GM18861 (cell line): Measurements from ENCODE around the gene NPVF.

Experiments
- ATAC-seq: cut with Tn5 transposase; IDR thresholded peaks from one replicate; pipeline ENCODE4 v1.9.1; 2021; ENCODE audit not compliant: unreplicated experiment

The NPVF gene

GRCh38 chr7:25228386-25228785 is at the start of gene NPVF:
Gene NPVF (minus strand): TSS chr7:25228486. CDS start chr7:25228439, 47 bp downstream.
- no peak for ATAC-seq

- ATAC-seq, result no peak
These were observed 44.0 kb upstream of the NPVF start for GRCh38 chr7:25272265-25272664.

- ATAC-seq, result no peak
These were observed 35.1 kb upstream of the NPVF start for GRCh38 chr7:25263337-25263736.

- no peak for ATAC-seq
These were observed 34.3 kb upstream of the NPVF start for GRCh38 chr7:25262586-25262985.

- no peak for ATAC-seq
These were observed 33.4 kb upstream of the NPVF start for GRCh38 chr7:25261545-25262140.

GRCh38 chr7:25260862-25261494 is 32.7 kb upstream of the NPVF start:
- peak; percentile 80 for ATAC-seq

GRCh38 chr7:25259487-25260243 is 31.4 kb upstream of the NPVF start:
- peak; percentile 57 for ATAC-seq

GRCh38 chr7:25256333-25256819 is 28.1 kb upstream of the NPVF start:
- ATAC-seq, result no peak

GRCh38 chr7:25255611-25256332 is 27.5 kb upstream of the NPVF start:
- ATAC-seq, result no peak

- no peak for ATAC-seq
These were observed 26.3 kb upstream of the NPVF start for GRCh38 chr7:25254604-25255003.

- ATAC-seq, result no peak
These were observed 25.4 kb upstream of the NPVF start for GRCh38 chr7:25253714-25254113.

- no peak for ATAC-seq
These were observed 22.1 kb upstream of the NPVF start for GRCh38 chr7:25250386-25250785.

- no peak for ATAC-seq
These were observed 21.5 kb upstream of the NPVF start for GRCh38 chr7:25249772-25250171.

- no peak for ATAC-seq
These were observed 18.0 kb upstream of the NPVF start for GRCh38 chr7:25246306-25246705.

- ATAC-seq, result no peak
These were observed 16.2 kb upstream of the NPVF start for GRCh38 chr7:25244254-25245033.

GRCh38 chr7:25242678-25243077 is 14.4 kb upstream of the NPVF start:
- ATAC-seq, result no peak

GRCh38 chr7:25240896-25241295 is 12.6 kb upstream of the NPVF start:
- ATAC-seq, result no peak

- no peak for ATAC-seq
These were observed 12.1 kb upstream of the NPVF start for GRCh38 chr7:25240340-25240739.

GRCh38 chr7:25239888-25240287 is 11.6 kb upstream of the NPVF start:
- no peak for ATAC-seq

GRCh38 chr7:25238066-25238725 is 9.9 kb upstream of the NPVF start:
- no peak for ATAC-seq
